Subcutaneous abdominal adipose tissue (tissue), 5 donors: ENCODE data around the gene DKK3.

Experiments
- H3K27ac ChIP-seq: one replicate; pipeline ENCODE4 v1.7.0; 2013; ENCODE audit warnings: low read depth, mild to moderate bottlenecking, inconsistent platforms, low read length, moderate library complexity
- H3K27me3 ChIP-seq, 5 donors: one replicate each; pipeline ENCODE4 v1.7.0; 2013; ENCODE audit warnings: low read length in 5 of 5, inconsistent platforms in 1 of 5; ENCODE audit not compliant: control insufficient read depth in 5 of 5, insufficient read depth in 4 of 5
- H3K36me3 ChIP-seq, 5 donors: one replicate each; pipeline ENCODE4 v1.7.0; 2013; ENCODE audit warnings: low read length in 5 of 5; ENCODE audit not compliant: control insufficient read depth in 5 of 5, insufficient read depth in 5 of 5
- H3K4me1 ChIP-seq, 5 donors: one replicate each; pipeline ENCODE4 v1.7.0; 2013; ENCODE audit warnings: low read length in 5 of 5, mild to moderate bottlenecking in 3 of 5, moderate library complexity in 1 of 5; ENCODE audit not compliant: control insufficient read depth in 5 of 5, insufficient read depth in 5 of 5
- H3K4me3 ChIP-seq, 5 donors: one replicate each; pipeline ENCODE4 v1.7.0; 2013; ENCODE audit warnings: low read length in 5 of 5, low read depth in 1 of 5
- H3K9ac ChIP-seq, 5 donors: one replicate each; pipeline ENCODE4 v1.7.0; 2013; ENCODE audit warnings: low read length in 5 of 5, mild to moderate bottlenecking in 4 of 5, moderate library complexity in 3 of 5
- H3K9me3 ChIP-seq, 5 donors: one replicate each; pipeline ENCODE4 v1.7.0; 2013; ENCODE audit warnings: low read length in 5 of 5; ENCODE audit not compliant: control insufficient read depth in 5 of 5
- donor health status: healthy.
- donor health status: healthy.
- donor health status: healthy.
- donor health status: healthy.
- donor health status: healthy.

DKK3 gene

DNA sequence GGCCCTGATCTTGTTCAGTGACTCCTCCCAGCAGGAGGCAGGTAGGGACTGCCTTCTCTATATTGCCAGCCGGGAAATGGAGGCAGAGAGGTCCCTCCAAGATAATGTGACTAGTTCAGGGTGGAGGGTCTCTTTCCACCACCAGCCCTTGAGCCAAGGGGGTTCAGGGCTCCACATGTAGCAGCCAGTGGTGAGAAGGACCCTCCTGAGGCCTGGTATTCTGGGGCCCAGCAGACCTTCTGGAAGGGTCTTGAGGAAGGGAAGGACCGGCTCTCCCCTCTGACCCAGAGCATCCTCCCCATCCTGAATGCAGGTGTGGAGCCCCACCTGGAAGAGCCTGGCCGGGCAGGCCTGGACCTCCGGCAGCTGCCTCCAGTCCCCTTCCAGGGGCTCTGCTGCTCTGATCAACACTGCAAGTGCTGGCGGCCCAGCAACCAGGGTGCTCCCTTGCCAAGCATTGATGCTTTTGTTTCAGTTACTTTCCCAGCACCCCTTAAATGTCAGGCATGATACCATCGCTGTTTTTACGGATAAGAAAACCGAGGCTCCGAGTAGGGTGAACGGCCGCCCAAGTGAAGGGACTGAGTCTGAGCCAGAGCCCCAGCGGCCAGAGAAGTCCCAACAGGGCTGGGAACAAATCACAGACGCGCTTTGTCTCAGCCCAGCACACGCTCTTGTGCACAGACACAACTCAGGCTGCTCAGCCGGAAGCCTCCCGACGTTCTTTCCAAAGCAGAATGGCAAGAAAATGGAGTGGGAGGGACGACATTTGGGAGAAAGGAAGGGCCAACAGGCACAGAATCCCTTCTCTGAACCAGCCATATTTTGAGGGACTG, 38.8 kb downstream of the DKK3 start:
- H3K4me1 ChIP-seq: peaks cover 11 to 37% (median 31%) of the 10 kb centered on the region in 5 donors
- H3K36me3 ChIP-seq: no peaks in the 10 kb centered on the region
- no peak overlapping the region for H3K9ac ChIP-seq
- H3K9me3 ChIP-seq: no peaks in the 10 kb centered on the region
- peaks cover 0 to 10% (median 8%) of the 10 kb centered on the region in 5 donors for H3K27me3 ChIP-seq
- H3K27ac ChIP-seq: no peak overlapping the region
- no peak overlapping the region for H3K4me3 ChIP-seq

DNA sequence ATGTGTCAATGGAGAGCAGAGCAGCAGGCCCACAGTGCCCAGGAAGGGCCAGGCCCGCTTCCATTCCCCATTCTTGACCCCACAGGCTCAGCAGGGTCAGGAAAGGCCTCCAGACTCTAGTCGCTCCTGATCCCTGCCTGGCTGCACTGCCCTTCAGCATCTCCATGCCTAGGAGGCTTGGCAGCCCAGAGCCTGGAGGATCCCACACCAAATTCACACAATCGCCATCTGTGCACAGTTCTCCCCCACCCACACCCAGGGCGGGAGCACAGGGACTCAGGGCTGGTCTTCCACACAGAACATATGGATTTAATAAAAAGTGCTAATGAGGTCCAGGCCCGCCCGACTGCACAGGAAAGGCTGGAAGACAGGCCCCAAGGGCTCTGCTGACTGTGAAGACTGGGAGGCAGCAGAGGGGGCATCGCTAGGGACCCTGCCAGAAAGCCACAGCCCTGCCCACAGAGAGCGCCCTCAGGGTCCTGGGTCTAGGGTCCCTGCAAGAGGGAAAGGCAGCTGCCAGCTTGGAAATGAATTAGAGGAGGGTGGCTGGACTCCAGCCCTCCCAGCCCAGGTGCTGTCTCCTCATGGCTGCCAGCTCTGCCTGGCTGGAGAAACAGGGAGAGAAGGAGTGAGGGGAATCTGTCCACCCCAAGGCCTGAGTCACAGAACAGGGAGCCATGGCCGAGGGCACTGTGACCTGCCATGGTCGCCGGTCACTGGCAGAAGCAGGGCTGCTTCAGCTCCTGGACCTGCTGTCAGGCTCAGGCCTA, 39.7 kb downstream of the DKK3 start:
- H3K36me3 ChIP-seq: no peaks in the 10 kb centered on the region
- peaks cover 7 to 33% (median 25%) of the 10 kb centered on the region in 5 donors for H3K4me1 ChIP-seq
- no peaks in the 10 kb centered on the region for H3K9me3 ChIP-seq
- no peak overlapping the region for H3K9ac ChIP-seq
- H3K27ac ChIP-seq: no peak overlapping the region
- H3K4me3 ChIP-seq: no peak overlapping the region
- peaks cover 0 to 14% (median 8%) of the 10 kb centered on the region in 5 donors for H3K27me3 ChIP-seq

DNA sequence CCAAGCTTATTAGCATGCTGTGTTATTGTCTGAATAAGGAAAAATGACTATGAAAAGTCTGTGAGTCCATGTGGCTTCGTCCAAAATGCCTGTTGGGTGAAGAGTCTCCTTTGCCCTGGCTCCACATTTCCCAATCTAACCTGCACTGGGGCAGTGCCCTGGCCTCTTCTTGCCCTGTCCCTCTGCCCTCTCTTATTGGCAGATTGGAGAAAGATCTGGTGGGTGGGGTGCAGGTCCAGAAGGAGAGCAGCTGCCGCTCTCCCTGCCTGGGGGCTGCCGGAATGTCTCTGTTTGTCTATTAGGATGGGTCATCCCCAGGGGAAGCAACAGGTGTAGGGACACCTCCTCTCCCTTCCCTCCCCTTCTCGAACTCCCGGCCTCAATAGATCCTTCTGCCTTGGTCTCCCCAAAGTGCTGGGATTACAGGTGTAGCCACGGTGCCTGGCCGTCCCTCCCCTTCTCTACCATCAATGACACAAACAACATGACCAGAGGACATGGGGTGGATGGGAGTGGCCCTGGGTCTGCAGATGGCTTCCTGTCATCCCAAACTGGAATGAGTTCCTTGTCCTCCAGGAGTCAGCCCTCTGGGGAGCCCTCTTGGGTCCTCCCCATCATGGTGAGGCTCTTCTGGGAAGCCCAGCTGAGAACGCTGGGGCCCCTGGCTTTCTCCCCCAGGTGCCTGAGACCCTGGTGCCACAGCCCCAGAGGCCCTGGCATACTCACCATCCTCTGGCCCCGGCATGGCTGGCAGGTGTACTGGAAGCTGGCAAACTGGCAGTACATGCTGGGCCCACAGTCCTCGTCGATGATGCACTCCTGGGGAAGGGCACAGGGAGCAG, 40.5 kb downstream of the DKK3 start:
- Histone ChIP-seq H3K27me3 (peaks cover 0 to 16% (median 8%) of the 10 kb centered on the region in 5 donors), H3K9me3 (no peaks in the 10 kb centered on the region), H3K27ac (no peak overlapping the region), H3K36me3 (no peaks in the 10 kb centered on the region), H3K4me3 (no peak overlapping the region), H3K4me1 (peaks cover under 1 to 25% (median 17%) of the 10 kb centered on the region in 5 donors), H3K9ac (no peak overlapping the region)

DNA sequence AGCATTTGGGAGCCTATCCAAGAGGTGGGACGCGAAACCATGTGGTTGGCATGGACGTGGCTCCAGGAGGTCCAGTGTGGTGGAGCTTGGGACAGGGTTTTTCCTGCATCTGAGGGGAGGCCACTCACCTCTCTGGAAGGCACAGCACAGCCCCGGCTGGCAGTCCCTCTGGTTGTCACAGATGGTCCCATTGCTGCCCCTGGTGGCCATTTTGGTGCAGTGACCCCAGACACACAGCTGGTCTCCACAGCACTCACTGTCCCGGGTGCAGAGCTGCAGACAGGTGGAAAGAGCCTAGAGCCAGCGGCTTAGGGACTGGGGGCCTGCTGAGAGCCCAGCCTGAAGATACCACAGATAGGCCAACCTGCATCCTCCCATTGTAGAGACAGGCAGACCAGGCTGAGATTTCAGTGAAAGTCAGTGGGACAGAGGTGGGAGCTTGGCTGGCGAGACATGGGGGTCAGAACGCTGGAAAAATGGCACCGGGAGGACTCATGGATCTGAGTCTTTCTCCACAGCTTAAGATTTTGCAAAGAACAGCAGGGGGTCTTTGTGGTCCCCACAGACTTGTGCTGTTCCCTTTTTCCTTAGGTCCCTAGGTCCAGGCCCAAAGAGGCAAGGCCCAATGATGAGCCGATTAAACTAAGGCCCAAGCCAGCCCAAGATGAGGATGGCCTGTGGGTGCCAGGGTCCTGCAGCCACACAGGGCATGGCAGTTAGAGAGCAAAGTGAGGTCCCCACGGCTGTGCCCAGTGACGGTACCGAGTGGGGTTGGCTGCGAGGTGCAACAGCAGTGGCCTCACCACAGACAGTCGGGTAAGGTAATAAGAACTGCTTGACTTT, 41.4 kb downstream of the DKK3 start:
- Histone ChIP-seq H3K36me3 (no peaks in the 10 kb centered on the region), H3K9ac (no peak overlapping the region), H3K9me3 (no peaks in the 10 kb centered on the region), H3K4me3 (no peak overlapping the region), H3K27me3 (peaks cover 0 to 16% (median 8%) of the 10 kb centered on the region in 5 donors), H3K27ac (no peak overlapping the region), H3K4me1 (peaks cover 0 to 22% (median 17%) of the 10 kb centered on the region in 5 donors)

DNA sequence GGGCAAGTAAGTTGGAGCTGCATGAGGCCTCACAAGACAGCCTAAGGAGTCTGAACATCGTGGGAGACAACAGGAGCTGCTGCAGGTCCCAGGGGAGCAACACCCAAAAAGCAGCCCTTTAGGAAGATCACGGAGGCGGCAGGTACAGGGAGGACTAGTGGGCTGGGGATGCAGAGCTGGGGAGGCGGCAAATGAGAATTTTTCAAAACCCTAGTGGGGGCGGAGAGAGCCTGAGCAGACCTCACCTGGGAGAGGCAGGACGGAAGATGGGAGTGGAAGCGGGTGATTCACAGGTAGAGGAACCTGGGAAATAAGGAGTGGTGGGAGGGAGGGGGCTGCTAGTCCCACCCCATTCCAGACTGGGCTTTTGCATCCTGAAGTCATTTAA, 42.1 kb downstream of the DKK3 start:
- no peak overlapping the region for H3K4me3 ChIP-seq
- H3K36me3 ChIP-seq: no peaks in the 10 kb centered on the region
- peaks cover 0 to 16% (median 8%) of the 10 kb centered on the region in 5 donors for H3K27me3 ChIP-seq
- H3K4me1 ChIP-seq: peaks cover 0 to 22% (median 17%) of the 10 kb centered on the region in 5 donors
- H3K9ac ChIP-seq: no peak overlapping the region
- H3K9me3 ChIP-seq: peaks cover 0 to 2% (median 0%) of the 10 kb centered on the region in 5 donors
- no peak overlapping the region for H3K27ac ChIP-seq

DNA sequence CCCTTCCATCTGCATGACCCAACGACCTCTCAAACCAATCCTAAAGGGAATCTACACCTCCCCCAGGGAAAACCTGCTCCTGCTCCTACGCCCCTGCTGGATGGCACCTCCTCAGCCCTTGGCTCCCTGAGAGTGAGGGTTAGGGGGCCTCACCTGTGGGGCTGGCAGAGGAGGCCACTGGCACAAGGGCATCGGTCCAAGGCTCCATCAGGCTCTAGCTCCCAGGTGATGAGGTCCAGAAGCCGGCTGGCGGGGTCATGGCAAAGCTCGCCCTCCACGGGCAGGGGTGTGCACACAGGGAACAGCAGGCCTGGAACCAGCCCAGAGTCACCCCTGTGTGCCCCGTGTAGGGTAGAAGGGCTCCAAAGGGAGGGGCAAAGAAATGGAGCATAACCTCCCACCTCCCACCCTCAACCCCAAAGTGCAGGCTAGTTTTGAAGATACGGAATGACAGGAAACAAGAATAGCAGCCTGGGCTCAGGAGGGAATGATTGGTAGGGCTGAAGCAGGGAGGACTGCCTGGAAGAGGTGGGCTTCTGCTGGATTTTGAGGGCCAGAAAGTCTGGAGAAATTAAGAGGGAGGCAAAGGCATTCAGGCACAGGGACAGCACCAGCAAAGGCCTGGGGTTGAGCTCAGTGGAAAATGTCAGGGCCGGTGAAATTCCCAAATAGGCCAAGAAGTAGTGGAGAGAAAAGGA, 42.6 kb downstream of the DKK3 start:
- Histone ChIP-seq H3K27ac (no peak overlapping the region), H3K36me3 (no peaks in the 10 kb centered on the region), H3K4me3 (no peak overlapping the region), H3K9ac (no peak overlapping the region), H3K4me1 (peaks cover 0 to 22% (median 17%) of the 10 kb centered on the region in 5 donors), H3K9me3 (peaks cover 0 to 3% (median 0%) of the 10 kb centered on the region in 5 donors), H3K27me3 (peaks cover 0 to 16% (median 8%) of the 10 kb centered on the region in 5 donors)

DNA sequence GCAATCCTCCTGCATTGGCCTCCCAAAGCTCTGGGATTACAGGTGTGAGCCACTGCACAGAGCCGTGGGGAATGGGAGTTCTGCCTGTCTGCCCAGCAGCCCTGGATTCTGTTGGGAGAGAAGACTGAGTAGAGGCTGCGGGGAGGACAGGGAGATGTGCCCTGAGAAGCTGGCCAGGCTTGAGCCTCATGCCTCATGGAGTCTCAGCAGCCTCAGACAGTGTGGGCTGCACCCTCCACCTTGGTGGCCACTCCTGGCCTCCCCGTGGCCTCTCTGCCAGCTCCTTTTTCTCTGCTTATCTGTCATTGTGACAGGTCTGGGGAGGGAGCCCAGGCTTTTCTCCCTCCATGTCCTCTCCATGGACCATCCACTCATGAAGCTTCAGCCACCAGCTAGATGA, 43.2 kb downstream of the DKK3 start:
- H3K9ac ChIP-seq: no peak overlapping the region
- H3K4me3 ChIP-seq: no peak overlapping the region
- H3K9me3 ChIP-seq: peaks cover 0 to 3% (median 0%) of the 10 kb centered on the region in 5 donors
- peaks cover 0 to 16% (median 8%) of the 10 kb centered on the region in 5 donors for H3K27me3 ChIP-seq
- no peak overlapping the region for H3K27ac ChIP-seq
- H3K36me3 ChIP-seq: no peaks in the 10 kb centered on the region
- peaks cover 0 to 18% (median 13%) of the 10 kb centered on the region in 5 donors for H3K4me1 ChIP-seq

DNA sequence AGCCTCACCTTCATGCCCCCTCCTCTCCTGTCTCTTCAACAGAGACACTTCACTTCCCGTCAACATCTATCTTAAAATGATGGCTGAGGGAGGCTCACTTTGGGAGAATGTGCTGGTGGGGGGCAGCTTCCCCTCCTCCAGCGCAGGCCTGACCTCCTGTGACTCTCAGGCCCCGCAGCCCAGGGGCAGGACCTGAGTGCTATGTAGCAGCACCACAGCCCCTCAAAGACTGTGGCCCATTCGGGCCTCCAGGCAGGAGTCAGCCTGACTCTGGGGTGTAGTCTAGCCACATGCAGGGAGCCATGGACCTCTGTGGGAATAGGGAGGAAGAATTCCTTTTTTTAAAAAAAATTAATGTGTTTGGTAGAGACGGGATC, 43.7 kb downstream of the DKK3 start:
- H3K27ac ChIP-seq: no peak overlapping the region
- H3K9me3 ChIP-seq: peaks cover 0 to 3% (median 0%) of the 10 kb centered on the region in 5 donors
- no peak overlapping the region for H3K4me3 ChIP-seq
- no peak overlapping the region for H3K9ac ChIP-seq
- no peaks in the 10 kb centered on the region for H3K36me3 ChIP-seq
- H3K27me3 ChIP-seq: peaks cover 0 to 16% (median 8%) of the 10 kb centered on the region in 5 donors
- H3K4me1 ChIP-seq: peaks cover 0 to 14% (median 10%) of the 10 kb centered on the region in 5 donors
